ENCODE data around the gene MYOCOS. TPM values are rescaled to one million over a fixed set of nuclear protein-coding genes. Genes with fewer than 3 reads are reported as not detected.

The MYOCOS gene
- total and polyA plus RNA-seq, 7 donors = not detected

DNA sequence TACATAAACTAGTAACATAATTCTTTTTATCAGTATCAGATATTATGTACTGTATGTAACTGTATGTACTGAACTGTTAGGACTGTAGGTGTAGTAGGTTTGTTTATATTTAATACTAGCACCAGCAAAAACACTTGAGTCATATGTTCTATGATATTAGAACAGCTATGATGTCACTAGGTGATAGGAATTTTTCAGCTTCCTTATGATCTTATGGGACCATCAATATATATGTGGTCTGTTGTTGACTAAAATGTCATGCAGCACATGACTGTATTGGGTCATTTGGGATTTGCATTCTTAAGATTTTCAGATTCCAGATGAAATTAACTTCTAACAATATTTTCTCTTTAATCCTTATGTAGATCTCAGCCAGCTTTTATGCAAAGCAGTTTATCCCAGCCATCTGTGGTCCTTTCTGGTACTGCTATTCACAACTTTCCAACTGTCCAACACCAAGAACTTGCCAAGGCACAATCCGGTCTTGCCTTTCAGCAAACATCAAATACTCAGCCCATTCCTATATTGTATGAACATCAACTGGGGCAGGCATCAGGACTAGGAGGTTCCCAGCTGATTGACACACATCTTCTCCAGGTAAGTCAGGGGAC is 38.3 kb upstream of the MYOCOS start:
- 82 to 90% methylated on average over 1 of the region's 1 CpG for WGBS, 2 donors
- TF ChIP-seq POLR2A (IDR thresholded peaks at IDR 0.05) = no peak
- no peak for TF ChIP-seq POLR2AphosphoS5 (IDR thresholded peaks at IDR 0.05)
- TF ChIP-seq, protein P1, sequence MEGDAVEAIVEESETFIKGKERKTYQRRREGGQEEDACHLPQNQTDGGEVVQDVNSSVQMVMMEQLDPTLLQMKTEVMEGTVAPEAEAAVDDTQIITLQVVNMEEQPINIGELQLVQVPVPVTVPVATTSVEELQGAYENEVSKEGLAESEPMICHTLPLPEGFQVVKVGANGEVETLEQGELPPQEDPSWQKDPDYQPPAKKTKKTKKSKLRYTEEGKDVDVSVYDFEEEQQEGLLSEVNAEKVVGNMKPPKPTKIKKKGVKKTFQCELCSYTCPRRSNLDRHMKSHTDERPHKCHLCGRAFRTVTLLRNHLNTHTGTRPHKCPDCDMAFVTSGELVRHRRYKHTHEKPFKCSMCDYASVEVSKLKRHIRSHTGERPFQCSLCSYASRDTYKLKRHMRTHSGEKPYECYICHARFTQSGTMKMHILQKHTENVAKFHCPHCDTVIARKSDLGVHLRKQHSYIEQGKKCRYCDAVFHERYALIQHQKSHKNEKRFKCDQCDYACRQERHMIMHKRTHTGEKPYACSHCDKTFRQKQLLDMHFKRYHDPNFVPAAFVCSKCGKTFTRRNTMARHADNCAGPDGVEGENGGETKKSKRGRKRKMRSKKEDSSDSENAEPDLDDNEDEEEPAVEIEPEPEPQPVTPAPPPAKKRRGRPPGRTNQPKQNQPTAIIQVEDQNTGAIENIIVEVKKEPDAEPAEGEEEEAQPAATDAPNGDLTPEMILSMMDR (IDR thresholded peaks at IDR 0.05) = no peak
- DNase-seq = no peak
- Histone ChIP-seq H3K27ac (no peak overlapping the region), H3K27me3 (no peaks in the 10 kb centered on the region), H3K4me3 (no peak overlapping the region), H3K9me3 (no peaks in the 10 kb centered on the region), H3K4me1 (no peaks in the 10 kb centered on the region), H3K36me3 (peaks cover 15 to 100% (median 38%) of the 10 kb centered on the region in 4 donors)
- intact Hi-C loops (cut with DNase I) = loop anchor here (5.0 kb wide), 1 partner anchor 46 kb away; no protein-coding TSS in a partner anchor

DNA sequence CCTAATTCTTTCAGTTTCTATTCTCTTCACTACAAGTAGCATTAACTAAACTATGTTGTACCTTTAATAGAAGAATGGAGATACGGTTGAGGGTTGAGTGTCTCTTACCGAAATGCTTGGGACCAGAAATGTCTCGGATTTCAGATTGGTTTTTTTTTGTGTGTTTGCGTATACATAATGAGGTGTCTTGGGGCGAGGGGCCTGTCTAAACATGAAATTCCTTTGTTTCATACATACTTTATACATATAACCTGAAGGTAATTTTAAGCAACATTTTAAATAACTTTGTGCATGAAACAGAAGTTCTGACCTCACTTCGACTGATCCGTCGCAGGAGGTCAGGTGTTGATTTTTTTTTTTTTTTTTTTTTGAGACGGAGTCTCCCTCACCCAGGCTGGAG is 36.3 kb upstream of the MYOCOS start:
- TF ChIP-seq EP300 (IDR thresholded peaks at IDR 0.05) (no peak), POLR2AphosphoS5 (IDR thresholded peaks at IDR 0.05) (no peak), POLR2A (IDR thresholded peaks at IDR 0.05) (no peak)
- TF ChIP-seq, protein P1 (IDR thresholded peaks at IDR 0.05) = no peak
- Histone ChIP-seq H3K4me1 (peaks cover 0 to 5% (median 2%) of the 10 kb centered on the region in 4 donors), H3K9me3 (no peaks in the 10 kb centered on the region), H3K27ac (no peak overlapping the region), H3K4me3 (no peak overlapping the region), H3K36me3 (peaks cover 14 to 100% (median 31%) of the 10 kb centered on the region in 4 donors), H3K27me3 (no peaks in the 10 kb centered on the region)
- WGBS, 2 donors = 95 to 98% methylated on average over 9 of the region's 9 CpGs
- DNase-seq = no peak
- intact Hi-C loops (cut with DNase I) = no loop called here

DNA sequence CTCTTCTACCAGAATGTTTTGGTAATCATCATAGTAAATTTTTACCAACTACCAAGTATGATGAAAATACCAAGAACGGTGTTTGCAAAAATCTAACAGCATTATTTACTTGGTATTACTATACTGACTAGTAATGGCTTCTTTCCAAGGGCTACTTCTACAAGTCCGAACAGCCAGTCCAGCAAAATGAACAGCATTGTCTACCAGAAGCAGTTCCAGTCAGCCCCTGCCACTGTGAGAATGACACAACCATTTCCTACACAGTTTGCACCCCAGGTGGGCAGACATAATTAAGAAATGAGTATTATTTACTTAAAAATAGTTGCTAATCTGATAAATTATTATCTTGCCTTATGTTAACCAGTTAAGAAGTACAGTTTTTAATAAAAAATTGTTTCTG is 33.8 kb upstream of the MYOCOS start:
- intact Hi-C loops (cut with DNase I) = no loop called here
- no peak for TF ChIP-seq POLR2AphosphoS5 (IDR thresholded peaks at IDR 0.05)
- TF ChIP-seq, protein P1 (IDR thresholded peaks at IDR 0.05) = no peak
- no peak for TF ChIP-seq EP300 (IDR thresholded peaks at IDR 0.05)
- no peak for TF ChIP-seq POLR2A (IDR thresholded peaks at IDR 0.05)

DNA sequence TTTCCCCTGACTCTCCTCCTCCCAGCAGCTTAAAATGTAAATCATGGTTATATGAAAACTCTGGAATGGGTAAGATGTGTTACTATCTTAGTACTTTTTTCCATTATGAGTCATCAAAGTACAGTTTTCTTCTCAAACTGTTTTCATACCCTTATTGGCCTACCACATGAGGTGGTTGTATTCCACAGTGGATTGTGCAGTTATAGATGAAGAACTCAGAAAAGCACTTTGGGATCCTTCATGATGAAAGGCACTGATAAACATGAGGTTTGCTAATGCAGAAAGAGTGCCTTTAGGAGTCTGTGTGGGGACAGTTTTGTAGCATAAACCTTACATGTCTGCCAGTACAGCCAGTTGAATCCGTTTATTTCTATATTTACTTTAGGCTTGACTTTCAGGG is 32.0 kb upstream of the MYOCOS start:
- Histone ChIP-seq H3K4me3 (no peak overlapping the region), H3K27me3 (no peaks in the 10 kb centered on the region), H3K36me3 (peaks cover 16 to 95% (median 36%) of the 10 kb centered on the region in 4 donors), H3K4me1 (peaks cover 0 to 5% (median 3%) of the 10 kb centered on the region in 4 donors), H3K9me3 (no peaks in the 10 kb centered on the region), H3K27ac (no peak overlapping the region)
- DNase-seq = no peak
- intact Hi-C loops (cut with DNase I) = no loop called here
- no peak for TF ChIP-seq EP300 (IDR thresholded peaks at IDR 0.05)
- TF ChIP-seq POLR2AphosphoS5 (IDR thresholded peaks at IDR 0.05) = no peak
- no peak for TF ChIP-seq POLR2A (IDR thresholded peaks at IDR 0.05)
- TF ChIP-seq, protein P1 (IDR thresholded peaks at IDR 0.05) = no peak
- WGBS, 2 donors = 67 to 75% methylated on average over 1 of the region's 1 CpG

More for the DNA sequence above, 33.8 kb upstream of the MYOCOS start:
- no peak overlapping the region for H3K27ac ChIP-seq
- no peak overlapping the region for H3K4me3 ChIP-seq
- no peak for DNase-seq
- peaks cover 22 to 100% (median 47%) of the 10 kb centered on the region in 4 donors for H3K36me3 ChIP-seq
- 94 to 95% methylated on average over 2 of the region's 2 CpGs for WGBS, 2 donors
- H3K27me3 ChIP-seq = no peaks in the 10 kb centered on the region
- H3K9me3 ChIP-seq = no peaks in the 10 kb centered on the region
- peaks cover 0 to 5% (median 2%) of the 10 kb centered on the region in 4 donors for H3K4me1 ChIP-seq

Measured in sigmoid colon (tissue), 7 donors.